H1 (cell line): ENCODE measurements around the gene PAPSS2.

Source experiments
- ATF3 ChIP-seq: IDR thresholded peaks from 2 replicates; pipeline ENCODE4 v1.6.1; 2011; ENCODE audit warnings: low read depth, mild to moderate bottlenecking, low read length; ENCODE audit not compliant: insufficient read depth
- CTCF ChIP-seq, 3 experiments: IDR thresholded peaks; 1 replicate in 2 of 3; 2 replicates in 1 of 3; pipeline versions ENCODE4 v1.5.1 to v1.6.1; 2011; ENCODE audit warnings: low read length in 3 of 3, mild to moderate bottlenecking in 3 of 3, inconsistent platforms in 2 of 3, low read depth in 1 of 3, moderate library complexity in 1 of 3; ENCODE audit not compliant: insufficient read depth in 1 of 3; ENCODE audit errors: control extremely low read depth in 1 of 3
- HDAC6 ChIP-seq: IDR thresholded peaks from one replicate; pipeline ENCODE4 v1.7.1; 2012; ENCODE audit warnings: low read depth, mild to moderate bottlenecking, inconsistent platforms, low read length, moderate library complexity
- JUN ChIP-seq: IDR thresholded peaks from 2 replicates; pipeline ENCODE4 v1.6.1; 2011; ENCODE audit warnings: low read depth, mild to moderate bottlenecking, improper control_type of control experiment, low read length
- NANOG ChIP-seq: IDR thresholded peaks from 2 replicates; pipeline ENCODE4 v1.6.1; 2011; ENCODE audit warnings: low read length, low read depth, mild to moderate bottlenecking, inconsistent platforms; ENCODE audit not compliant: insufficient read depth, poor library complexity, severe bottlenecking
- POLR2A ChIP-seq, 2 experiments: IDR thresholded peaks; 1 replicate in 1 of 2; 2 replicates in 1 of 2; pipeline ENCODE4 v1.6.1; 2011; ENCODE audit warnings: low read depth in 2 of 2, low read length in 2 of 2, mild to moderate bottlenecking in 2 of 2; ENCODE audit errors: control extremely low read depth in 1 of 2
- SP1 ChIP-seq: IDR thresholded peaks from 2 replicates; pipeline ENCODE4 v1.6.1; 2011; ENCODE audit warnings: low read depth, low read length

- TF ChIP-seq JUN (no peak), CTCF (IDR thresholded peaks at IDR 0.05; ENCODE audit: control extremely low read depth in 1 of 3, insufficient read depth in 1 of 3, low read depth in 1 of 3, low read length in 3 of 3) (no peak), SP1 (no peak), POLR2A (IDR thresholded peaks at IDR 0.05; ENCODE audit: control extremely low read depth in 1 of 2, low read depth in 2 of 2, low read length in 2 of 2) (no peak), ATF3 (no peak), HDAC6 (no peak), NANOG (no peak)
Measured at GRCh38 chr10:87691506-87692070, 31.9 kb downstream of the PAPSS2 start.
